Erythroblast (primary cell): Measurements from ENCODE around the gene DCAF12L2.

Experiments used
- GATA1 ChIP-seq: IDR thresholded peaks from 2 replicates; pipeline ENCODE4 v1.6.1; 2011; ENCODE audit warnings: low read depth, mild to moderate bottlenecking, control low read depth, low read length, moderate library complexity
- POLR2A ChIP-seq: IDR thresholded peaks from 2 replicates; pipeline ENCODE4 v1.6.1; 2011; ENCODE audit warnings: mild to moderate bottlenecking, low read length

GRCh38 chrX:126137899-126138298 is 28.2 kb downstream of the DCAF12L2 start:
- TF ChIP-seq POLR2A (no peak), GATA1 (no peak)
